ENCODE measurements around the gene CFAP90. TPM values are rescaled to one million over a fixed set of nuclear protein-coding genes. Genes with fewer than 3 reads are reported as not detected.
A peak's percentile ranks its signal among the peaks of the same experiment; 100 is the strongest.

The CFAP90 gene
- total and polyA plus RNA-seq, 2 of the 8 experiments (the other 6 are each of a cell fraction or from before 2014, with no cell fraction given): 0.39 to 0.92 TPM

GRCh38 chr5:7849681-7850394 lies 1.1 kb downstream of the CFAP90 start (continued):
- TF ChIP-seq MAFK (IDR thresholded peaks at IDR 0.05; ENCODE audit: low read depth, low read length) (no peak), RNF2 (IDR thresholded peaks at IDR 0.05; ENCODE audit: borderline replicate concordance, low read depth, low read length, missing control alignments, poor library complexity, severe bottlenecking) (no peak), RAD21 (IDR thresholded peaks at IDR 0.05 in 1 of 2, conservative IDR thresholded peaks at IDR 0.05 in 1 of 2; ENCODE audit: low read depth in 2 of 2, low read length in 2 of 2) (peak; percentile 15 to 35; a peak in 3 of 4 replicates), POLR2AphosphoS5 (IDR thresholded peaks at IDR 0.05; ENCODE audit: low read depth, low read length) (no peak), RBBP5 (IDR thresholded peaks at IDR 0.05; ENCODE audit: borderline replicate concordance, low read depth, low read length) (peak; percentile 48; the same call in 1 of the 2 replicates), EP300 (IDR thresholded peaks at IDR 0.05; ENCODE audit: borderline replicate concordance in 1 of 2, low read depth in 2 of 2, low read length in 2 of 2) (no peak), KDM1A (IDR thresholded peaks at IDR 0.05; ENCODE audit: borderline replicate concordance, low read length) (no peak), CEBPB (IDR thresholded peaks at IDR 0.05; ENCODE audit: low read depth, low read length) (no peak), BCL11A (IDR thresholded peaks at IDR 0.05; ENCODE audit: low read depth in 2 of 2, low read length in 2 of 2) (no peak), JUND (IDR thresholded peaks at IDR 0.05; ENCODE audit: low read length) (no peak), GABPA (IDR thresholded peaks at IDR 0.05; ENCODE audit: borderline replicate concordance, insufficient read depth, low read length) (no peak), RFX5 (IDR thresholded peaks at IDR 0.05; ENCODE audit: borderline replicate concordance, low read depth, low read length) (no peak), TCF12 (IDR thresholded peaks at IDR 0.05; ENCODE audit: low read depth, low read length) (no peak), ZNF274 (IDR thresholded peaks at IDR 0.05; ENCODE audit: borderline replicate concordance, extremely low read depth, low read length) (no peak), SIX5 (IDR thresholded peaks at IDR 0.05; ENCODE audit: low read depth, low read length) (no peak), NANOG (IDR thresholded peaks at IDR 0.05; ENCODE audit: insufficient read depth, low read depth, low read length, poor library complexity, severe bottlenecking) (no peak), TAF7 (optimal IDR thresholded peaks at IDR 0.05; ENCODE audit: borderline replicate concordance, low read depth, low read length) (no peak), KDM5A (IDR thresholded peaks at IDR 0.05; ENCODE audit: low read length) (no peak), CTBP2 (IDR thresholded peaks at IDR 0.05; ENCODE audit: borderline replicate concordance, insufficient read depth, insufficient read length, low read length) (no peak), CHD2 (IDR thresholded peaks at IDR 0.05; ENCODE audit: low read length) (no peak), TEAD4 (IDR thresholded peaks at IDR 0.05; ENCODE audit: low read depth, low read length) (no peak), PHF8 (conservative IDR thresholded peaks at IDR 0.05; ENCODE audit: low read depth, low read length) (0 out of 2 replicates have a peak, but pooled peaks have one; percentile 5), CREB1 (IDR thresholded peaks at IDR 0.05) (no peak), SIN3A (conservative IDR thresholded peaks at IDR 0.05 in 1 of 2, IDR thresholded peaks at IDR 0.05 in 1 of 2; ENCODE audit: low read depth in 1 of 2, low read length in 2 of 2) (no peak; a peak in 1 of 4 replicates)
